ENCODE results near the gene SNX10. TPM values are rescaled to one million over a fixed set of nuclear protein-coding genes. Genes with fewer than 3 reads are reported as not detected.

Gene SNX10
- total RNA-seq, 1 donor from 2014 or later, result 73.8 TPM

DNA sequence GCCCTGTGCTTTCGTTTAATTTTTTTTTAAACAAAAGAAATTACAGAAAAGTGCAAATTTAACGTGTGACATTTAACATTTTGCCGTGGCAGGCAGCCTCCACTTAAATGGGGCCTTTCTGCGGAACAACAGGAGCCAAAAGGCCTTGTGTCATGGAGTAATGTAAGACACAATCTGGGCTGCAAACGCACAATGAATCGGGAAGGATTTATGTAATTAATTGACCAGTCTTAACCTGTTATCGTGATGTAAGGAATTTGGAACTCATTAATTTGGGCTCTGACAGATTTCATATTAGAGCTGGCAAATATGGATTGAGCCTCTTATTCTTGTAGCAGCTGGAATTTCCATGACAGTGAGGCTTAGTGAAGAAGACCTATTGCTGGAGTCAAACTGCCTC, 86.4 kb downstream of the SNX10 start:
- H3K27me3 ChIP-seq, result peaks cover 31% of the 10 kb centered on the region
- no peaks in the 10 kb centered on the region for H3K9me3 ChIP-seq
- no peak overlapping the region for H3K27ac ChIP-seq
- ATAC-seq (no peak), DNase-seq (no peak)
- H3K4me3 ChIP-seq, result no peak overlapping the region
- peaks cover 6% of the 10 kb centered on the region for H3K4me1 ChIP-seq
- no peaks in the 10 kb centered on the region for H3K36me3 ChIP-seq
- TF ChIP-seq, protein P1, sequence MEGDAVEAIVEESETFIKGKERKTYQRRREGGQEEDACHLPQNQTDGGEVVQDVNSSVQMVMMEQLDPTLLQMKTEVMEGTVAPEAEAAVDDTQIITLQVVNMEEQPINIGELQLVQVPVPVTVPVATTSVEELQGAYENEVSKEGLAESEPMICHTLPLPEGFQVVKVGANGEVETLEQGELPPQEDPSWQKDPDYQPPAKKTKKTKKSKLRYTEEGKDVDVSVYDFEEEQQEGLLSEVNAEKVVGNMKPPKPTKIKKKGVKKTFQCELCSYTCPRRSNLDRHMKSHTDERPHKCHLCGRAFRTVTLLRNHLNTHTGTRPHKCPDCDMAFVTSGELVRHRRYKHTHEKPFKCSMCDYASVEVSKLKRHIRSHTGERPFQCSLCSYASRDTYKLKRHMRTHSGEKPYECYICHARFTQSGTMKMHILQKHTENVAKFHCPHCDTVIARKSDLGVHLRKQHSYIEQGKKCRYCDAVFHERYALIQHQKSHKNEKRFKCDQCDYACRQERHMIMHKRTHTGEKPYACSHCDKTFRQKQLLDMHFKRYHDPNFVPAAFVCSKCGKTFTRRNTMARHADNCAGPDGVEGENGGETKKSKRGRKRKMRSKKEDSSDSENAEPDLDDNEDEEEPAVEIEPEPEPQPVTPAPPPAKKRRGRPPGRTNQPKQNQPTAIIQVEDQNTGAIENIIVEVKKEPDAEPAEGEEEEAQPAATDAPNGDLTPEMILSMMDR (IDR thresholded peaks at IDR 0.05), result no peak
- intact Hi-C loops (cut with DNase I), result loop anchor here (5.0 kb wide), 1 partner anchor 289 kb away; no protein-coding TSS in a partner anchor

DNA sequence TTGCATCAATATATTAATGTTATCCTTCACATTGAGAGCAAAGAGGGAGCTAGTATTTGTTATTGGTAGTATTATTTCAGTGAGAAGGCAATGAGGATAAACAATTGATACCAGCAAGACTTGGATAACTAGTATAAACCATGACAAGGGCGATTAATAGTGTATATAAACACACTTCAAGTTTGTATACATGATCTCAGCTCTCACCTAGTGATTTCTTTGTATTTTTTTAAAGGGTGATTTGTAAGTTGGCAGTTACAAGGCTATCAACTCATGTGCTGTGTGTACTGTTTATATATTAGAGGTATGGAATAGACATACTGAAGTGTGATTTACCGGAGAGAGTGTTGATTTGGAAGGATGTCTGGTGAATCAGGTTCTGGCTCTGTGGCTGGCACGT, 88.0 kb downstream of the SNX10 start:
- intact Hi-C loops (cut with DNase I), result loop anchor here (5.0 kb wide), 1 partner anchor 288 kb away; no protein-coding TSS in a partner anchor
- Histone ChIP-seq H3K27me3 (peaks cover 17% of the 10 kb centered on the region), H3K27ac (no peak overlapping the region), H3K36me3 (no peaks in the 10 kb centered on the region), H3K4me3 (no peak overlapping the region), H3K9me3 (no peaks in the 10 kb centered on the region), H3K4me1 (peaks cover 6% of the 10 kb centered on the region)
- TF ChIP-seq, protein P1 (IDR thresholded peaks at IDR 0.05), result no peak
- DNase-seq (no peak), ATAC-seq (no peak)

DNA sequence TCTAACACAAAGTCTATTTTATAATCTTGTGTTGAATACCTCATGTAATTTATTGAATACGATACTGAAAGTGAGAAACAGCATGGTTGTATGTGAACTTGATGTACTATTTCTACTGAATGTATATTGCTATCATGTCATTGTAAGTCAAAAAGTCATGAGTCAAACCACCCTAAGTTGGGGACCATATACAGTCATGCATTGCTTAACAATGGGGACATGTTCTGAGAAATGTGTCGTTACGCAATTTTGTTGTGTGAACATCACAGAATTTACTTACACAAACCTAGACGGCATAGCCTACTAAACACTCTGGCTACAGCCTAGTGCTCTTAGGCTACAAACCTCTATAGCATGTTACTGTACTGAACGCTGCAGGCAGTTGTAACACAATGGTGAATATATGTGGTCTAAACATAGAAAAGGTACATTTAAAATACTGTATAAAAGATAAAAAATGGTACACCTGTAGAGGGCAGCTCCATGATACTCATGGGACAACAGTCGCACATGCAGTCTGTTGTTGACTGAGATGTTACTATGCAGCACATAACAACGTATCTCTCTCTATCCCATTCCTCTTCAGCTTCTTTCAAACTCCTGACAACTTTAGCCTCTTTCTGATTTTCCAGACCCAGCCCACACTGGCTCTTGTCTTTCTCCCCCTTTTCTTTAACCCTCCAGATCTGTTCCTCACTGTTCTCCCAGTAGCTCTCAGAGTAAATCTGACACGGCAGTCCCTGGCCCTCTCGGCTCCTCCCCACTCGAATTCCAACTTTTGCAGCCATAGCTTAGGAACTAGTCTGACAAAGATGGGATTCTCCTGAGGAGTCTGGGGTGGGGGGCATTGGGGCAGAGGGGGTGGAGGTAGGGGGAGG, 90.1 kb downstream of the SNX10 start:
- TF ChIP-seq, protein P1 (IDR thresholded peaks at IDR 0.05), result no peak

DNA sequence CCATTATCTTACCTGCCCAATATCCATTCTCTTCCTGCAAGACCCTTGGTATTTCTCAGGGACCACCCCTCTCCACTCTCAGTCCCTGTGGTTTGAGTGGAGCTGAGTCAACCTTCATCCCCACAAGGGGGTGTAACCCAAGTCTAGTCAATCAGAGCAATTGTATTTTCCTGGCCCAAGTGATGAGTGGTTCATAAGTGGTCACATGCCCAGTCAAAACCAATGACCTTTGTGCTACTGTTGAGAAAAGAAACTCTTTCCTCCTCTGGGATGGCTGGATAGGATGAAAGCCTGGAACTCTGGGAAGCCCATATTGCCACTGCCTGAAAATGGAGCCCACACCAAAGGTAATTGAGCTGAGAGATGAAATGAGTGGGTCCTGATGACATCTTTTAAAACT, 93.6 kb downstream of the SNX10 start:
- no peaks in the 10 kb centered on the region for H3K9me3 ChIP-seq
- no peak for DNase-seq
- H3K27ac ChIP-seq, result no peak overlapping the region
- intact Hi-C loops (cut with DNase I), result no loop called here
- no peak for ATAC-seq
- no peaks in the 10 kb centered on the region for H3K27me3 ChIP-seq
- H3K4me3 ChIP-seq, result no peak overlapping the region
- TF ChIP-seq, protein P1 (IDR thresholded peaks at IDR 0.05), result no peak
- H3K4me1 ChIP-seq, result no peaks in the 10 kb centered on the region
- H3K36me3 ChIP-seq, result no peaks in the 10 kb centered on the region

More for the DNA sequence above, 90.1 kb downstream of the SNX10 start:
- peak; percentile 4 for ATAC-seq
- intact Hi-C loops (cut with DNase I), result no loop called here
- DNase-seq, result no peak
- Histone ChIP-seq H3K27ac (no peak overlapping the region), H3K36me3 (no peaks in the 10 kb centered on the region), H3K4me3 (no peak overlapping the region), H3K9me3 (no peaks in the 10 kb centered on the region), H3K27me3 (peaks cover 6% of the 10 kb centered on the region), H3K4me1 (peaks cover under 1% of the 10 kb centered on the region)

DNA sequence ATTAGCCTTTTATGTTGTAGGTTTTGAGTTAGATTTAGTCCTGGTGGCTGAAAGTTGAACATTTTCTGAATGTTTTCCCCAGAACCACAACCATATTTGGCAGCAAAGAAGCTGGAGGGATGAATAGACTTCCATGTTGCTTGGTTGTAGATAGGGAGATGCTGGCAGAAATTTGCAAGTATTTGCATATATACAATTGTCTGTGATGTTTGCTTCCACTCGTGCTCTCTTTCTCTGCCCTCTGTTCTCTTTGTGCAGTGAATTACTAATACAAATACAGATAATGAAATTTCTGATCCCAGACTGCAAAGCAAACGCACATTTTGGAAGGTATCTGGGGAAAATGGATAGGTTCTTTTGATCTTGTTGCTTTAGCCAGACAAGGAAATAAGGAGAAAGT, 96.1 kb downstream of the SNX10 start:
- no peak for DNase-seq
- ATAC-seq, result no peak
- no peak overlapping the region for H3K27ac ChIP-seq
- TF ChIP-seq, protein P1 (IDR thresholded peaks at IDR 0.05), result no peak
- H3K4me3 ChIP-seq, result no peak overlapping the region
- intact Hi-C loops (cut with DNase I), result no loop called here
- H3K36me3 ChIP-seq, result no peaks in the 10 kb centered on the region
- H3K9me3 ChIP-seq, result no peaks in the 10 kb centered on the region
- H3K27me3 ChIP-seq, result no peaks in the 10 kb centered on the region
- no peaks in the 10 kb centered on the region for H3K4me1 ChIP-seq
